HTERT RPE-1 (cell line): ENCODE data around the gene TMED6.
"Not testable (repeated sequence)": the region's sequence is repeated elsewhere in the genome, so short reads cannot be mapped to it uniquely, and the experiment has no call there.

Experiments
- in situ Hi-C: fragments of 300-500 bp; cut with MboI; formaldehyde crosslinking; loops from 4 replicates; pipeline ENCODE4 v1.14.3; 2020; ENCODE audit warnings: low sequenced_read_pairs

The TMED6 gene

DNA sequence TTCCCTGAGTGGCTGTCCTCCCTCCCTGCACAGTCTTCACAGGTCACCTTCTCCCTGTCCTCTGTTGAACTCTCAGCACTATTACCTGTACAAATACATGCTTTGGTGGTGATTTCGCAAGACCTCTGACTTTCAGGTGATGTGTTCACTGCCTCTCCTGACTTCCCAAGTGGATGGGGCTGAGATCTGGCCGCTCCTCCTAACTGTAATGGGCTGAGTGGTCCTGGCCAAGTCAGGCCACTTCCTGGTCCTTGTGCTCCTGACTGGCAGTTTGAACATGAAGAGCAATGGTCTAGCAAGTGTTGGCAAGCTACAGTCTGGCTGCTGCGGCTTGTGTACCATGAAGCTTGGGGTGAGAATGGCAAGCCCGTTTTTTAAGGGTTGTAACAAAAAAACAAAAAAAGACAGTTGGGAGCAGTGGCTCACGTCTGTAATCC is 11.7 kb upstream of the TMED6 start:
- in situ Hi-C loops = no loop called here

DNA sequence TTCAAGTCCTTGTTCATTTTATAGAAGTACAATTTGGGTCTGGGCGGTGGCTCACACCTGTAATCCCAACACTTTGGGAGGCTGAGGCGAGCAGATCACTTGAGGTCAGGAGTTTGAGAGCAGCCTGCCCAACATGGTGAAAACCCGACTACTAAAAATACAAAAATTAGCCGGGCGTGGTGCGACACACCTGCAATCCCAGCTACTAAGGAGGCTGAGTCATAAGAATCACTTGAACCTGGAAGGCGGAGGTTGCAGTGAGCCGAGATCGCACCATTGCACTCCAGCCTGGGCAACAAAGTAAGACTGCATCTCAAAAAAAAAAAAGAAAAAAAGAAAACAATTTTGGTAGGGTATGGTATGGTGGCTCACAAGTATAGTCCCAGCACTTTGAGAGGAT is 8.5 kb upstream of the TMED6 start:
- in situ Hi-C loops = not testable (repeated sequence)

DNA sequence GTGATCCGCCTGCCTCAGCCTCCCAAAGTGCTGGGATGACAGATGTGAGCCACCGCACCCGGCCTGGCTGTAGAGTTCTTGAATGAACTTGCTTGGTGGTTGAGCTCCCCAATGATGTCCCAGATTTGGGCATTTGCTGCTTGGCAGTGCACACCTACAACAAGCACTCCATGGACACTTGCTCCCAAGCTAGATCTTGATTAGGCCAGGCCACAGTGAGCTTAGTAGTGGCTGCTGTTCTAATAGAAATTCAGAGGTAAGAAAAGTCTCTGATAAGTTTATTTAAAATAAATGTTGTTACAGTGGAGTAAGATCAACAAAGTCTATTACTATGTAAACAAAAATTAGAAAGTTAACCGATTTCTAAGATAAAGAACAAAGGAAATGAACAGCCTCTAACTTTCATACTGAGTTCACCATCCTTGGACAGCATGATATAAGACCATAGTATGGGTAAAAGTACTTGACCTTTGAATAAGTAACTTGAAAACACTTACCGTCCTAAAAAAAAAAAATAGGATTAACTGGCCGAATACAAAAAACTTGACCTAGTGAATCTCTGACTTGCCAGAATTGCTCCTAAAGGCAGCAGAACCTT is 951 bp downstream of the TMED6 start:
- in situ Hi-C loops = no loop called here

DNA sequence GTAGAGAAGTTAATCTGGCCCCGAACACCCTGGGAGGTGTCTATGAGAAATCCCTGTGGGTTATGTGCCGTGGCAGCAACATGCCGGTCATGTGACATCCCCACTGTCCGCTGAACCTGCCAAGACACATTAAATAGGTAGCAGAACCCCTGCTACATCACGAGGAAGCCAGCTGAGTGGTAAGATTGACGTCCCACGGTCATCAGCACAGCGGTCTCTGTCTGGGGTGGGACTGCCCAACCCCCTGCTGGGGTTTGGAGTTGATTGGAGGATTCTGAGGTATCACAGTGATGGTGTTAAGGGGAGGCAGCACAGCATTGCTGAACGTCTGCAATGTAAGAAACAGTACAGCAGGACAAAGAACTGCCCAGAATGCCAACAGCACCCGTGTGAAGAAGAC is 2.0 kb downstream of the TMED6 start:
- in situ Hi-C loops = no loop called here

DNA sequence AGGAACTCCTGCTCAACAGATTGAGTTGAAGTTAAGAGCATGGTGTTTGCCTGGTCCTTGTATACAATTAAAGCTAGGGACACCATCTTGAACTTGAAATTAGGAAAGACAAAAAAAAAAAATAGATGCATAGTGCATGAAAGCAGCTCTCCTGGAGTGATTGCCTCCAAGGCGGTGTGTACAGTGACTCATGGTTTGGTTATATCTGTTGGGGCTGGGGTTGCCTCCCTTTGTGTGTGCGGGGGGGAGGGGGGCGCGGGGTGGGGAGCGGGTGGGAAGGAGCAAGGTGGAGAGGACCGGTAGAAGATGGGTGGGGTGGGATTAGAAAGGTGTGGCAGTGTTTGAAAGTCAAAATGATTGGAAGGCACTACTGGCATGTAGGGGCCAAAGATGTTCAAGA is 3.4 kb downstream of the TMED6 start:
- in situ Hi-C loops = no loop called here

DNA sequence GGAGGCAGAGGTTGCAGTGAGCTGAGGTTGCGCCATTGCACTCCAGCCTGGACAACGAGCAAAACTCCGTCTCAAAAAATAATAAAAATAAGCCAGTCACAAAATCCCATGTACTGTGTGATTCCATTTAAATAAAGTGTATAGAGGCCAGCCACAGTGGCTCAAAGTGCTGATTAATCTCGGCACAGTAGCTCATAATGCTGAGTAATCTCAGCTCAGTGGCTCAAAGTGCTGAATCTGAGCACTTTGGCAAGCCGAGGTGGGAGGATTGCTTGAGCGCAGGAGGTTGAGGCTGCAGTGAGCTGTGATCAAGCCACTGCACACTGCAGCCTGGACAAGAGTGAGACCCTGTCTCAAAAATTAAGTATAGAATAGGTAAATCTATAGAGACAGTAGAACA is 4.9 kb downstream of the TMED6 start:
- in situ Hi-C loops = no loop called here

DNA sequence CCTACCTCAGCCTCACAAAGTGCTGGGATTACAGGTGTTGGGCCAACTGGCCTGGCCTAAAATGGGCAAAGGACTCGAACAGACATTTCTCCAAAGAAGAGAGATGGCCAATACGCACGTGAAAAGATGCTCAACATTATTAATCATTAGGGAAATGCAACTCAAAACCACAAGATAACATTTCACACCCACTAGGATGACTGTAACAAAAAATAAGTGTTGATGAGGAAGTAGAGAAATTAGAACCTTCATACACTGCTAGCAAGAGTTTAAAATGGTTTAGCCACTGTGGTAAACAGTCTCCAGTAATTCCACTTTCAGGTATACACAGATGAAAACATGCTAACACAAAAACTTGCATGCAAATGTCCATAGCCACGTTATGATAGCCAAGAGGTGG is 5.7 kb downstream of the TMED6 start:
- in situ Hi-C loops = no loop called here

DNA sequence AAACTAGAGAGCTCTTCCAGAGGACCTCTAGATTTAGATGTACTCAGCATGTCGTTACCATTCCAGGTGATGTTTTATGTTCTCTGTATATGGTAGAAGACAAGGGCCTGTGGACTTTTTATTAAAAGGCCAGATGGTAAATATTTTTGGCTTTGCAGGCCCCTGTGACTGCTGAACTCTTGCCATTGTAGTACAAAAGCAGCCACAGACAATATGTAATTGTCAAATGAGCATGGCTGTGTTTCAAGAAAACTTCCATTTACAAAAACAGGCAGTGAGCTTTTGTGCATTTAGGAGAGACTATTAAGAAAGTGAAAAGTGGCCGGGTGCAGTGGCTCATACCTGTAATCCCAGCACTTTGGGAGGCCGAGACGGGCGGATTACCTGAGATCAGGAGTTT is 7.4 kb downstream of the TMED6 start:
- in situ Hi-C loops = no loop called here

DNA sequence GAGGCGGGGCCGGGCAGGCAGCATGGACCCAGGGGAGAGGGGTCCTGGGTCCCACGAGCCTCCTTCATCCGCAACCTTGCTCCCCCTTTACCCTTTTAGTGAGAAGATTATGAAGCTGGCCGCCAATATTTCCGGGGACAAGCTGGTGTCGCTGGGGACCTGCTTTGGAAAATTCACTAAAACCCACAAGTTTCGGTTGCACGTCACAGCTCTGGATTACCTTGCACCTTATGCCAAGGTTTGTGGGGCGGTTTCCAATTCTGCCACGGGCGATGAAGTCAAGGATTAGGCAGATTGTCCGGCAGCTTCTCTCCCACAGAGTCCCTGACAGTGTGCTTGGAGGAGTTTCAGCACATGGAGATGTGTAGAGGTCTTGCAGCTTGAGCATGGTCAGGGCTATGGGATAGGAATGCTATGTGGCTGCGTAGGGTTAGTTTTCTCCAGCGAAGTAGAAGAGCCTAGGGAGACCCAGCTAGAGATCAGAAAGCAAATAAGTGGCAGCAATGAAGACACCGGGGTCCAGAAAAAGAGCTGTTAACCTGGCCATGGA is 11.4 kb downstream of the TMED6 start:
- in situ Hi-C loops = no loop called here

DNA sequence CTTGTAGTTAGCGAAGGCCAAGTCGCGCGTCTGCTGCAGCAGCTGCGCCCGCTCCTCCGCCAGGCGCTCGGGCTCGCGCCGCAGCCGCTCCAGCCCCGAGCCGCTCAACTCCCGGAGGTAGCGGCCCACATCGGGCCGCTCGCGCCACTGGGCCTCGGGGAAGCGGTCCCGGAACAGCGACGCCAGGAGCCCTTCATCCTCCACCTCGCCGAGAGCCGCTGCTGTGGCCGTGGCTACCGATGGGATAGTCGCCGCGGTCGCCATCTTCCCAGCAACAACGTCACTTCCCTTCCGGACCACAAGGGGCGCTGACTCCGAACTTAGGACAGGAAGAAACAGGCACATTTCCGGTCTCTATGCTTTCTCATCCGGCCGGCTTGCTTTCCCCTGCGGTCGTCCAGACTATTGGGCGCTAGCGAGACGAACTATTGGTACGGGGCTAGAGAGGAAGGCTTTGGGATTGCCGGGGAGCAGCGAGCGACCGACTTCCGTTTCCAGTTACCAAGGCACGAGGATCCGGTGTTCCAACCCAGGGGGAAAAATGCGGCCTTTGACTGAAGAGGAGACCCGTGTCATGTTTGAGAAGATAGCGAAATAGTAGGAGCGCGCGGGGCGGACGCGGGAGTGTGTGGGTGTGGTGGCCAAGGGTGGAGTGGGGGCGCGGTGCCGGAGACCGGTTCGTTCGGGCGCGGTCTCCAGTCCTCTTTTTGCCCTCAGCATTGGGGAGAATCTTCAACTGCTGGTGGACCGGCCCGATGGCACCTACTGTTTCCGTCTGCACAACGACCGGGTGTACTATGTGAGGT is 12.1 kb downstream of the TMED6 start, which contains the start of the genes COG8 and NIP7:
Gene COG8 (minus strand): TSS at position 276 of the 806 bp plus-strand sequence. CDS start 12 bp downstream, at position 264.
Gene NIP7 (plus strand): TSS at position 484 of the 806 bp plus-strand sequence. CDS start 58 bp downstream, at position 542.
- in situ Hi-C loops = no loop called here

DNA sequence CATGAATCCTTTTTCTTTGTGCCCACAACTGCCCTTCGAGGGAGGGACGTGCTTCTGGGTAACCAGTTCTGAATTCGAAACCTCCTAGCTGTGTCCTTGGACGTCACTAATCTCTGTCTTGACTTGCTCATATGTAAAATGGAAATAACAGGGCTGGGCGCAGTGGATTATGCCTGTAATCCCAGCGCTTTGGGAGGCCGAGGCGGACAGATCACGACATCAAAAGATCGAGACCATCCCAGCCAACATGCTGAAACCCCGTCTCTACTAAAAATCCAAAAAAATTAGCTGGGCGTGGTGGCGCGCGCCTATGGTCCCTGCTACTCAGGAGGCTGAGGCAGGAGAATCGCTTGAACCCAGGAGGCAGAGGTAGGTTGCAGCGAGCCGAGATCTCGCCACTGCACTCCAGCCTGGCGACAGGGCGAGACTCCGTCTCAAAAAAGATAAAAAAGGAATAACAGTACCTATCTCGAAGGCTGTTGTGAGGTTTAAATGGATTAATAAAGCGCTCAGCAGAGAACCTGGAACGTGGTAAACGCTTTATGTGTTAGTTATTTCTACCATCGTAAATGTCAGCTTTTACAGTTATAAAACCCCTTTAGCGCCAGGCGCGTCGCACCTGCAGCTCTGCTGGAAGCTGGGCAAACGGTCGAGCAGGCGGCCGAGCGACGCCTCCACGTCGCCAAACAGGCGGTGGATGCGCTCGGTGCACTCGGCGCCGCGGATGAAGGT is 12.9 kb downstream of the TMED6 start:
- in situ Hi-C loops = no loop called here

DNA sequence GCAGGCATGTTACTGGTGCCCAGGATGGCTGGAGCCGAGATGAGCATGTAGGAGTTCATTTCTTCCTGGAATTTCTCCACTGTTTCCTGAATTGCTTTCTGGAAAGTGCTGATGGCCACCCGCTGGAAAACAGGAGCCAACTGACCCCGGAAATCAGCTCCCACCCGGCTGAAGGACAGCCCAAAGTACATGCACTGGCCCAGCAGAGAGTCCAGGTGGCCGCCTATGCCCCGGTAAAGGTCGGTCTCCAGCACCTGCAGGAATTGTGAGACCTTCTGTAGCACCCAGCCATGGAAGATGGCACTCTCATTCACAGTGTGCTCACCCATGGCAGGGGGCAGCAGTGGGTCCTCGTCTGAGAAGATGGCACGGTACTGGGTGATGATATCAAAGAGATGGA is 16.9 kb downstream of the TMED6 start:
- in situ Hi-C loops = no loop called here

DNA sequence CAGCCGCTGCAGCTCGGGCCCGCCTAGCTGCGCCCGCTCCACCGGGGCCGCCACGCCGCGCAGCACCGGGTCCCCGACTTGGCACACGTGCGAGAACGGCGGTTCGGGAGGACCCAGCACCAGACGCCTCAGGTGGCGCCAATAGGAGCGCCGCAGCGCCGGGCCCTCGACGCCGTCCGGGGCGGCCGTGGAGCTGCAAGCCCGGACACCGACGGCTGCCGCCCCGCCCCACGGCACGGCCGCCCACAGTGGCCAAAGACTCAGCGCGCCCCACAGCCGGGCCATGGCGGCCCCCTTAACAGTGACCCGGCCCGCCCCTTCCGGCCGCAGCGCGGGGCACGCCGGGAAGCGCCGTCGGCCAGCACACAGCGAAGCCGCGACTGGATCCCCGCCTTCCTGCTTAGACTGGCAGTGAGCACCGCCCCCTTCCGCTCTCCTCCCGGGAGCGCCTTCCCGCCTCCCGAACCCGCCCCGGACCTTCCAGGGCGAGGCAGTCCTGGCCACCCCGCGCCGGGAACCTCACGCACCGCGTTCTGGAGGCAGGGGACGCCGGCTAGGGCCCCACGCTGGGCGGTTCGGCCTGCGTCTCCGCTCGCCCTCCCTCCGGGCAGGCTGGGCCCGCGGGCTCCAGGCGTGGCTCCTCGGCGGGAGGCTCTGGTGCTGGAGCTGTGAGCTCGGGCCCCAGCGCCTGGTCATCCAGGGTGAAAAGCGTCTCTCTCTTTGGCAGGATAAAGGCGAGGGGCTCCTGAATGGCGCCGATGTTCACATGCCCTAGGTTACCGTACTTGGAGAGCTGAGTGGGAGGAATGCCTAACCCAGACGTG is 21.1 kb downstream of the TMED6 start, which contains the start of gene PDF:
Gene PDF (minus strand): TSS at position 303 of the 824 bp plus-strand sequence. CDS start 18 bp downstream, at position 285.
- in situ Hi-C loops = no loop called here

DNA sequence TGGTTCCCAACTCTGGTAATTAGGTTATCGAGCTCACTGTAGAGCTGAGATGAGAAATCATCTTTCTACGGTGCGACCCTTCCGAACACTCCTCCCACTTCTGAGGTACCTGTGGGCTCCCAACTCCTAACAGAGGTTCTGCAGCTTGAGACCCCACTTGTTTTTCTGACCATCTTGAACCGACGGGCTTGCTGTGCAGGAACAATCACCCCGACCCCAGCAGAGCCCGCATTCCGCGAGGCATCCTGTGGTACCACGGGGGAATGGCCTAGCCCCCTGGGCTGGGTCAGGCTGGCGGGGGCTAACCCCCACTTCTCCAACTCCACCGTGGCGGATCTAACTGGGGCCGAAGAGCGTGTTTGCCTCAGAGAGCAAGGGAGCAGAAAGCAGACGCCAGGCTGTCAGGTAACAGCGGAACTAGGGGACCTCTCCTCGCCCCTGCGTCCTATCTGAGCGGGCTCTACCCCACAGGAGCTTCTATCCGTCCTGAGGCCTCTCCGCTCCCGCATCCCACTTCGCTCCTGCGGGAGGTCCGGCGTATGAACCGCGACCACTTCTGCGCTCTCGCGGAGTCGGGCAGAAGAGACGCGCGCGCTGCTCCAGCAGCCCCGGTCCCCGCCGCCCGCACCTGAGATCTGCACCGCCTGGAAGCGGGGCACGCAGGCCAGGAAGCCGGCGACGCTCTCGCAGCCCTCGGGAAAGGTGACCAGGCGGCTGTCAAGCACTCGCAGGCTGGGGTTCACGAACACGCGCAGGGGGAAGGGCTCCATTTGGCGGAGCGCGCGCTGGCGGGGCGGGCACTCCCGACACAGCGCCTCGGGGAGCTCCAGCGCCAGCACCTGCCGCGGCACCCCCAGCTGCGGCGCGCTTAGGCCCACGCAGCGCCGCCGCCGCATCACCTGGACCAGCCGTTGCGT is 22.0 kb downstream of the TMED6 start:
- in situ Hi-C loops = no loop called here

DNA sequence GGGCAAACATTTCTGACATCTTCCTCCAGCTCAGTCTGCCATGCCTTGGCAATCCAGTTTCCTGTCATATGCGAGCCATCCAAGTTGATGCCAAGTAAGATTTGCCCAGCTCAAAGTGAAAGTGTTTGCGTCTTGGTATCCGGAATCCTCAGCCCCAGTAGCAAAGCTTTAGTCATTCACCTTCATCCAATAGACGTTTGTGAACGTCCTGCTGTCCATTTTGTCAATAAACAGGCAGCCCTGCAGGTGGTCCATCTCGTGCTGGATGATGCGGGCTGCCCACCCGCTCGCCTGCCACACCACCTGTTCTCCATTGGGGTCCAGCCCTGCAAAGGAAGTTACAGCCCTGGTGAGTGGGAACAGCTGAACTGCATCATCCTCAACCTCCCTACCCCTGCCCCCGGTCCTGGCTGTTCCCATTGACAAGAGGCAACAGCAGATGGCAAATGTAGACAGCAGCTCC is 22.7 kb downstream of the TMED6 start:
- in situ Hi-C loops = no loop called here

DNA sequence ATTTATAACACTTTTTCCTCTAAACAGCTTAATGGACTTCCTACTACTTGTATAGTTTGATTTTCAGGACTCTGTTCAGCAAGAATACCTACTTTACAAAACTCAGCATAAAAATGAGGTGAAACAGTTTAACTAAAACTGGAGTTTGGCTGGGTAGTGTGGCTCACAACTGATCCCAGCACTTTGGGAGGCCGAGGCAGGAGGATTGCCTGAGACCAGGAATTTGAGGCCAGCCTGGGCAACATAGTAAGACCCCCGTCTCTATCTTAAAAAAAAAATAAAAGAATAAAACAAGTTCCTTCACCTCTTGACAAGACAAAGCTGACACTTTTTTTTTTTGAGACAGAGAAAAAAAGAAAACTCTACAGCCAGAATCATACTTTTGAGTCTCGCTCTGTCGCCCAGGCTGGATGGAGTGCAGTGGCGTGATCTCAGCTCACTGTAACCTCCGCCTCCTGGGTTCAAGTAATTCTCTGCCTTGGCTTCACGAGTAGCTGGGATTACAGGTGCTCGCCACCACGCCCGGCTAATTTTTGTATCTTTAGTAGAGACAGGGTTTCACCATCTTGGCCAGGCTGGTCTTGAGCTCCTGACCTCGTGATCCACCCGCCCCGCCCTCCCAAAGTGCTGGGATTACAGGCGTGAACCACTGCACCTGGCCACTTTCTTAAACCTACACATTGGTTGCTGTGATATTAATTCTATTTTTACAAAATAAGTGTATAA is 23.8 kb downstream of the TMED6 start:
- in situ Hi-C loops = no loop called here

DNA sequence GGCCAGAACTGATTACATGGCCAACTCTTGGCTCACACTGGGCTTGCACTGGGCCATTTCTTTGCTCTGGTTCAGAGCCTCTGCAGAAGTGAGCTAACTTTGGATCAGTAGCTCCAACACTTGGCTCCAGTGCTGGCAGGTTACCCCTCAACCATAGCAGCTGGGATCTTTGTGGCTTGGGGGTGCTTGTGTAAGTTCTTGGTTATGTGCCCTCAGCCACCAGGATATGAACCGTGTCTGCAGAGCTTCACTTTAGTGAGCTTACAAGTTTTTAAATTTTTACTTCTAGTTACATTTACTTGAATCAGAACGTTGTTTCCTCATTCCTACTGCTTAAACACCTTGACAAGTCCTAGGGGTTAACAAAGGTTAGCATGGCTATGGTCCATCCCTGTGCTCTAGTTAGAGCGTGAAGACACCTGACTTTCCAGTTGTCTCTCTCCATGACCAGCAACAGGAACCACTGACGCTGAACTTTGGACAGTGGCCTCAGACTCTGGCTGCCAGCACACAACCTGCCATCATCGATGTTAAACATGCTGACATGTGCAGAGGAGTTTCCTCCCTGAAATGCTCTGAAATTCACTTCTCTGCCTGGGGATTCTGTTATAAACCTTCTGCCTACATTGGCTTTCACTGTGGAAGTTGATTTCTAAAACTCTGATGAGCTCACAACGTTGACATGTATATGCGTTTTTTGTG is 25.3 kb downstream of the TMED6 start:
- in situ Hi-C loops = no loop called here

DNA sequence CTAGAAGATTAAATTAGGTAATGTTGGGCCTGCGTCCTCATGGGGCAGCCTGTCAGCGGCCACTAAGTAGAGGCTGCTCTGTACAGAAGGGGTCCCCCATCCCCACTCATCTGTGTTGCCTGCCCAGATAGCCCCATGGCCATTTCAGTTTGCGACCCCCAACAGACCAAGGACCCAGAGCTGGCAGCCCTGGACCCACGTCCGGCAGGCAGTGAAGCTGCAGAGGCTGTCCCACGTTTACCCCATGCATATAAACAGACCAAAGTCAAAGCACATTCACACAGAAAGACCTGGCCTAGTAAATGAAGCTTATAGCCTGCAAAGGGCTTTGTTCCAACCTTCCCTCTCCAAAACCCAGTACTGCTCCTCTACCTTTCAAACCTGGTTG is 25.8 kb downstream of the TMED6 start:
- in situ Hi-C loops = no loop called here
